ENCODE data around the gene SGMS2.

DNA sequence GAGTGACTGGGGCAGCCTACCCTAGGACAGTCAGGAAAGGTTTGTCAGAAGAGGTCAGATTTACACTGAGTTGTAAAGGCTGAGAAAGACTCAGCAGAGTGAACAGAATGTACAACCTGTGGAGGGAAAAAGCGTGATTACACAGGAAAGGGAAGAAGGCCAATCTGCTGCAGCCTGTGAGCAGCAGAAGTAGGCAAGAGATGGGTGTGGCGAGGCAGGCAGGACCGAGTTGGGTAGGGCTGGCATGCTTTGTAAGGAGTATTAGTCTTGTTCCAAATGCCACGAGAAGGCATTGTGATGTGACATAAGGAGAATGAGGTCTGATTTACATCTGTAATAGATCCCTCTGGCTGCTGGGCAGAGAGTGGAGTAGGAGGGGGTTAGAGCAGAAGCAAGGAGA is 12.6 kb downstream of the SGMS2 start:
- TF ChIP-seq, protein P1, sequence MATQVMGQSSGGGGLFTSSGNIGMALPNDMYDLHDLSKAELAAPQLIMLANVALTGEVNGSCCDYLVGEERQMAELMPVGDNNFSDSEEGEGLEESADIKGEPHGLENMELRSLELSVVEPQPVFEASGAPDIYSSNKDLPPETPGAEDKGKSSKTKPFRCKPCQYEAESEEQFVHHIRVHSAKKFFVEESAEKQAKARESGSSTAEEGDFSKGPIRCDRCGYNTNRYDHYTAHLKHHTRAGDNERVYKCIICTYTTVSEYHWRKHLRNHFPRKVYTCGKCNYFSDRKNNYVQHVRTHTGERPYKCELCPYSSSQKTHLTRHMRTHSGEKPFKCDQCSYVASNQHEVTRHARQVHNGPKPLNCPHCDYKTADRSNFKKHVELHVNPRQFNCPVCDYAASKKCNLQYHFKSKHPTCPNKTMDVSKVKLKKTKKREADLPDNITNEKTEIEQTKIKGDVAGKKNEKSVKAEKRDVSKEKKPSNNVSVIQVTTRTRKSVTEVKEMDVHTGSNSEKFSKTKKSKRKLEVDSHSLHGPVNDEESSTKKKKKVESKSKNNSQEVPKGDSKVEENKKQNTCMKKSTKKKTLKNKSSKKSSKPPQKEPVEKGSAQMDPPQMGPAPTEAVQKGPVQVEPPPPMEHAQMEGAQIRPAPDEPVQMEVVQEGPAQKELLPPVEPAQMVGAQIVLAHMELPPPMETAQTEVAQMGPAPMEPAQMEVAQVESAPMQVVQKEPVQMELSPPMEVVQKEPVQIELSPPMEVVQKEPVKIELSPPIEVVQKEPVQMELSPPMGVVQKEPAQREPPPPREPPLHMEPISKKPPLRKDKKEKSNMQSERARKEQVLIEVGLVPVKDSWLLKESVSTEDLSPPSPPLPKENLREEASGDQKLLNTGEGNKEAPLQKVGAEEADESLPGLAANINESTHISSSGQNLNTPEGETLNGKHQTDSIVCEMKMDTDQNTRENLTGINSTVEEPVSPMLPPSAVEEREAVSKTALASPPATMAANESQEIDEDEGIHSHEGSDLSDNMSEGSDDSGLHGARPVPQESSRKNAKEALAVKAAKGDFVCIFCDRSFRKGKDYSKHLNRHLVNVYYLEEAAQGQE (IDR thresholded peaks at IDR 0.05; ENCODE audit: low read depth): no peak
- TF ChIP-seq, protein P2, sequence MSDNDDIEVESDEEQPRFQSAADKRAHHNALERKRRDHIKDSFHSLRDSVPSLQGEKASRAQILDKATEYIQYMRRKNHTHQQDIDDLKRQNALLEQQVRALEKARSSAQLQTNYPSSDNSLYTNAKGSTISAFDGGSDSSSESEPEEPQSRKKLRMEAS (IDR thresholded peaks at IDR 0.05): no peak
- TF ChIP-seq EP300 (IDR thresholded peaks at IDR 0.05; ENCODE audit: borderline replicate concordance) (no peak), CEBPB (IDR thresholded peaks at IDR 0.05) (no peak), YY1 (IDR thresholded peaks at IDR 0.05; ENCODE audit: low read depth) (no peak), CREB1 (IDR thresholded peaks at IDR 0.05; ENCODE audit: low read depth) (no peak), FOXM1 (IDR thresholded peaks at IDR 0.05; ENCODE audit: borderline replicate concordance, low read depth) (no peak), RAD21 (IDR thresholded peaks at IDR 0.05; ENCODE audit: low read depth) (no peak)

Measured in Ishikawa (cell line).